H1 (cell line): ENCODE results near the gene DCAF4. TPM values are rescaled to one million over a fixed set of nuclear protein-coding genes. Genes with fewer than 3 reads are reported as not detected.
A peak's percentile ranks its signal among the peaks of the same experiment; 100 is the strongest.

Experiments used
- CTCF ChIA-PET: fragments of 300-600 bp; sonication (Branson Sonifier 250); formaldehyde crosslinking; loops from one replicate; lab custom pipeline; 2021; ENCODE audit not compliant: partially characterized antibody; lab: Charles Lee
- POLR2A ChIA-PET: fragments of 300-600 bp; sonication (Branson Sonifier 250); formaldehyde crosslinking; loops from one replicate; lab custom pipeline; 2021; ENCODE audit warnings: inconsistent platforms; ENCODE audit not compliant: partially characterized antibody; lab: Charles Lee
- DNase-seq, 2 experiments: peaks; one replicate each; pipeline versions ENCODE4 v3.0.0 to v3.0.0-alpha.2; 2010 to 2022; ENCODE audit warnings: low spot score in 2 of 2, low read depth in 1 of 2, mixed read lengths in 1 of 2
- FAIRE-seq: peaks from 2 replicates; lab custom pipeline; 2011; peaks lifted over from hg19 to GRCh38; lab: Jason Lieb, UNC
- H2AFZ ChIP-seq: 2 replicates; pipeline ENCODE4 v1.8.1; 2012; ENCODE audit warnings: low read length, inconsistent platforms
- H2AK5ac ChIP-seq: 2 replicates; pipeline ENCODE4 v1.6.1; 2013; ENCODE audit warnings: low read depth, low read length
- H2BK120ac ChIP-seq: replicated peaks from 2 replicates; pipeline ENCODE3; 2013; ENCODE audit warnings: low read depth, low read length, inconsistent platforms
- H2BK12ac ChIP-seq: 2 replicates; pipeline ENCODE4 v1.6.1; 2013; ENCODE audit warnings: low read depth, low read length
- H2BK15ac ChIP-seq: 2 replicates; pipeline ENCODE4 v1.6.1; 2013; ENCODE audit warnings: low read length
- H2BK20ac ChIP-seq: 2 replicates; pipeline ENCODE4 v1.6.1; 2013; ENCODE audit warnings: low read length
- H2BK5ac ChIP-seq: 2 replicates; pipeline ENCODE4 v1.6.1; 2013; ENCODE audit warnings: low read depth, low read length
- H3K14ac ChIP-seq: 2 replicates; pipeline ENCODE4 v1.6.1; 2013; ENCODE audit warnings: inconsistent platforms; ENCODE audit not compliant: insufficient read length
- H3K18ac ChIP-seq: 2 replicates; pipeline ENCODE4 v1.6.1; 2013; ENCODE audit warnings: low read length; ENCODE audit errors: extremely low read depth
- H3K23ac ChIP-seq: 2 replicates; pipeline ENCODE4 v1.6.1; 2013; ENCODE audit warnings: inconsistent platforms; ENCODE audit not compliant: insufficient read length
- H3K23me2 ChIP-seq: 2 replicates; pipeline ENCODE4 v1.6.1; 2013; ENCODE audit warnings: low read depth, low read length
- H3K27ac ChIP-seq: 2 replicates; pipeline ENCODE4 v1.6.1; 2011; ENCODE audit warnings: low read depth, low read length, inconsistent platforms
- H3K27me3 ChIP-seq, 4 experiments: replicated peaks in 1 of 4; 1 replicate in 1 of 4; 2 replicates in 3 of 4; pipeline versions ENCODE4 v1.6.1 to v1.8.1; 2011 to 2013; ENCODE audit warnings: low read length in 3 of 4, mild to moderate bottlenecking in 3 of 4, inconsistent platforms in 2 of 4, mixed read lengths in 2 of 4, moderate library complexity in 1 of 4; ENCODE audit not compliant: control insufficient read depth in 3 of 4, insufficient read depth in 3 of 4; ENCODE audit errors: extremely low read depth in 1 of 4
- H3K36me3 ChIP-seq, 4 experiments: 2 replicates each; pipeline versions ENCODE4 v1.6.1 to v1.8.1; 2011 to 2013; ENCODE audit warnings: mild to moderate bottlenecking in 4 of 4, low read length in 3 of 4, moderate library complexity in 2 of 4, control low read depth in 1 of 4, inconsistent platforms in 1 of 4; ENCODE audit not compliant: insufficient read depth in 4 of 4, control insufficient read depth in 2 of 4
- H3K4ac ChIP-seq: replicated peaks from 2 replicates; pipeline ENCODE3; 2013; ENCODE audit warnings: low read length, low read depth, mixed read lengths, inconsistent platforms; ENCODE audit not compliant: insufficient read length
- H3K4me1 ChIP-seq, 4 experiments: replicated peaks in 1 of 4; 1 replicate in 1 of 4; 2 replicates in 3 of 4; pipeline versions ENCODE4 v1.6.1 to v1.8.1; 2011 to 2013; ENCODE audit warnings: low read length in 3 of 4, inconsistent platforms in 2 of 4, mixed read lengths in 1 of 4; ENCODE audit not compliant: insufficient read depth in 4 of 4, control insufficient read depth in 3 of 4
- H3K4me2 ChIP-seq, 2 experiments: 2 replicates each; pipeline versions ENCODE4 v1.6.1 to v1.8.1; 2011 to 2013; ENCODE audit warnings: low read depth in 2 of 2, low read length in 2 of 2, control low read depth in 1 of 2, inconsistent platforms in 1 of 2, mild to moderate bottlenecking in 1 of 2; ENCODE audit not compliant: insufficient read depth in 1 of 2
- H3K4me3 ChIP-seq, 4 experiments: fragments of 200-600, 300-600 bp in 1 of 4; sonication (generic), shearing (Covaris generic), sonication (Bioruptor Twin) in 1 of 4; 2 replicates each; pipeline versions ENCODE4 v1.5.1 to v1.8.1; 2011 to 2016; ENCODE audit warnings: low read length in 4 of 4, low read depth in 3 of 4, control low read depth in 2 of 4, inconsistent platforms in 2 of 4, mild to moderate bottlenecking in 2 of 4, mixed read lengths in 1 of 4, moderate library complexity in 1 of 4; ENCODE audit not compliant: insufficient read depth in 2 of 4; ENCODE audit errors: extremely low read depth in 1 of 4
- H3K56ac ChIP-seq: replicated peaks from 2 replicates; pipeline ENCODE3; 2013; ENCODE audit warnings: low read depth, mild to moderate bottlenecking, mixed read lengths, low read length, inconsistent platforms; ENCODE audit not compliant: insufficient read length
- H3K79me1 ChIP-seq: 2 replicates; pipeline ENCODE4 v1.6.1; 2013; ENCODE audit warnings: low read depth, low read length, control low read depth
- H3K79me2 ChIP-seq, 2 experiments: 2 replicates each; pipeline versions ENCODE4 v1.6.1 to v1.8.1; 2012 to 2013; ENCODE audit warnings: low read length in 2 of 2, mild to moderate bottlenecking in 2 of 2, inconsistent platforms in 1 of 2; ENCODE audit not compliant: insufficient read depth in 2 of 2, control insufficient read depth in 1 of 2
- H3K9ac ChIP-seq, 4 experiments: replicated peaks in 1 of 4; 1 replicate in 1 of 4; 2 replicates in 3 of 4; pipeline versions ENCODE4 v1.6.1 to v1.8.1; 2011 to 2013; ENCODE audit warnings: low read depth in 3 of 4, low read length in 3 of 4, control low read depth in 2 of 4, mild to moderate bottlenecking in 2 of 4, moderate library complexity in 2 of 4, inconsistent platforms in 1 of 4; ENCODE audit errors: extremely low read depth in 1 of 4
- H3K9me3 ChIP-seq, 2 experiments: 2 replicates each; pipeline versions ENCODE4 v1.6.1 to v1.8.1; 2012 to 2013; ENCODE audit warnings: mild to moderate bottlenecking in 2 of 2, moderate library complexity in 2 of 2, control low read depth in 1 of 2, inconsistent platforms in 1 of 2, low read depth in 1 of 2, low read length in 1 of 2, mixed read lengths in 1 of 2; ENCODE audit not compliant: insufficient read depth in 2 of 2
- H4K20me1 ChIP-seq, 2 experiments: replicated peaks in 1 of 2; 2 replicates each; pipeline versions ENCODE3 to v1.8.1; 2011 to 2013; ENCODE audit warnings: inconsistent platforms in 2 of 2, low read length in 2 of 2, mild to moderate bottlenecking in 1 of 2; ENCODE audit not compliant: insufficient read depth in 2 of 2, control insufficient read depth in 1 of 2
- H4K5ac ChIP-seq: 2 replicates; pipeline ENCODE4 v1.6.1; 2013; ENCODE audit warnings: low read length, low read depth, mixed read lengths, inconsistent platforms; ENCODE audit not compliant: insufficient read length
- H4K8ac ChIP-seq: 2 replicates; pipeline ENCODE4 v1.8.0; 2013; ENCODE audit warnings: mild to moderate bottlenecking, moderate library complexity, low read length, inconsistent platforms; ENCODE audit not compliant: insufficient read depth; ENCODE audit errors: extremely low read depth
- H4K91ac ChIP-seq: replicated peaks from 2 replicates; pipeline ENCODE3; 2013; ENCODE audit warnings: low read length, mixed read lengths, inconsistent platforms; ENCODE audit not compliant: insufficient read length
- CBX8 ChIP-seq: fragments of 300-800, 300-1000 bp; sonication (generic); IDR thresholded peaks from 2 replicates; pipeline ENCODE4 v1.7.1; 2016; ENCODE audit warnings: low read depth, low read length, borderline replicate concordance
- GABPA ChIP-seq: IDR thresholded peaks from 2 replicates; pipeline ENCODE4 v1.6.1; 2011; ENCODE audit warnings: mild to moderate bottlenecking, low read length, moderate library complexity, borderline replicate concordance; ENCODE audit not compliant: insufficient read depth
- KDM1A ChIP-seq: fragments of 200-600, 300-600 bp; sonication (generic); IDR thresholded peaks from 2 replicates; pipeline ENCODE4 v1.7.1; 2016; ENCODE audit warnings: mild to moderate bottlenecking, low read length, borderline replicate concordance
- SRF ChIP-seq: IDR thresholded peaks from 2 replicates; pipeline ENCODE4 v1.6.1; 2011; ENCODE audit warnings: mild to moderate bottlenecking, low read depth, low read length, moderate library complexity
- TAF1 ChIP-seq: IDR thresholded peaks from 2 replicates; pipeline ENCODE4 v1.6.1; 2011; ENCODE audit warnings: mild to moderate bottlenecking, low read depth, low read length
- TCF12 ChIP-seq: IDR thresholded peaks from 2 replicates; pipeline ENCODE4 v1.6.1; 2011; ENCODE audit warnings: low read depth, mild to moderate bottlenecking, low read length
- YY1 ChIP-seq: IDR thresholded peaks from 2 replicates; pipeline ENCODE4 v1.6.1; 2011; ENCODE audit warnings: low read depth, mild to moderate bottlenecking, low read length
- WGBS, 2 experiments: shearing (Covaris generic) in 1 of 2; methylation state at CpG; one replicate each; pipeline versions ENCODE4 v1.1.6 to v1.1.7; 2013 to 2015; ENCODE audit warnings: low lambda C conversion rate in 2 of 2, mixed read lengths in 2 of 2, inconsistent platforms in 1 of 2, low coverage in 1 of 2, missing lambda C conversion rate in 1 of 2; ENCODE audit not compliant: insufficient replicate concordance in 2 of 2, insufficient coverage in 1 of 2, insufficient read length in 1 of 2; ENCODE audit errors: extremely low coverage in 1 of 2, missing lambda C conversion rate in 1 of 2; 5-methylcytosine and 5-hydroxymethylcytosine counted together
- polyA plus RNA-seq, 7 experiments: library from polyadenylated mRNA; depleted of rRNA in 3 of 7; stranded (reverse) in 5 of 7; unstranded in 2 of 7; fragments of >200 nt in 5 of 7; fragments of 200-250 nt in 2 of 7; gene quantifications; 1 replicate in 5 of 7; 2 replicates in 1 of 7; 4 replicates in 1 of 7; pipeline versions ENCODE4 v1.2.1 to v1.2.3, GENCODE V29; 2011 to 2013; ENCODE audit warnings: missing spikeins in 2 of 7, mixed read lengths in 2 of 7
- total RNA-seq: library from RNA; stranded (reverse); fragmentation: NEBNext Ultra II Directional; extraction: Animal tissue kit (Norgen Biotek cat#: 25700); gene quantifications from 2 replicates; pipeline ENCODE4 v1.2.1, GENCODE V29; 2021
- TF ChIP-seq, protein P1 (sequence below): IDR thresholded peaks from 2 replicates; pipeline ENCODE4 v1.6.1; 2011; ENCODE audit warnings: low read depth, mild to moderate bottlenecking, low read length; ENCODE audit not compliant: insufficient read depth
- TF ChIP-seq, protein P2 (sequence below): IDR thresholded peaks from 2 replicates; pipeline ENCODE4 v1.6.1; 2012; ENCODE audit warnings: low read length, inconsistent platforms

DCAF4 gene
- total and polyA plus RNA-seq, 2 of the 8 experiments (the other 6 are each of a cell fraction or from before 2014, with no cell fraction given): 17.0 to 21.1 TPM

DNA sequence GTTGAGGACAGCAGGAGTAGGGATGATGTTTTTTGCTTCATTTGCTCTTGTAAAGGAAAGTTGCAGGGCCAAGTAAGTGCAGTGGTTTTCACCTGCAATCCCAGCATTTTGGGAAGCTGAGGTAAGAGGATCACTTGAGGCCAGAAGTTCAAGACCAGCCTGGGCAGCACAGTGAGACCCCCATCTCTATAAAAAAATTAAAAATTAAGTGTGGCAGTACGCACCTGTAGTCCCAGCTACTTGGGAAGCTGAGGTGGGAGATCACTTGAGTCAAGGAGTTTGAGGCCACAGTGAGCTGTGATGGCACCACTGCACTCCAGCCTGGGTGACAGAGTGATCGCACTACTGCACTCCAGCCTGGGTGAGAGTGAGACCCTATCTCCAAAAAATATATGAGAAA, 43.2 kb upstream of the DCAF4 start:
- CTCF ChIA-PET: interaction anchor here (1.2 to 1.5 kb wide), 3 partner anchors 30 to 369 kb away, joined by 3 to 4 read pairs (median 3); no protein-coding TSS in a partner anchor
- no peak overlapping the region for H3K4me2 ChIP-seq
- TF ChIP-seq GABPA: no peak
- TF ChIP-seq, protein P1, sequence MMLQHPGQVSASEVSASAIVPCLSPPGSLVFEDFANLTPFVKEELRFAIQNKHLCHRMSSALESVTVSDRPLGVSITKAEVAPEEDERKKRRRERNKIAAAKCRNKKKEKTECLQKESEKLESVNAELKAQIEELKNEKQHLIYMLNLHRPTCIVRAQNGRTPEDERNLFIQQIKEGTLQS: no peak
- TF ChIP-seq, protein P2, sequence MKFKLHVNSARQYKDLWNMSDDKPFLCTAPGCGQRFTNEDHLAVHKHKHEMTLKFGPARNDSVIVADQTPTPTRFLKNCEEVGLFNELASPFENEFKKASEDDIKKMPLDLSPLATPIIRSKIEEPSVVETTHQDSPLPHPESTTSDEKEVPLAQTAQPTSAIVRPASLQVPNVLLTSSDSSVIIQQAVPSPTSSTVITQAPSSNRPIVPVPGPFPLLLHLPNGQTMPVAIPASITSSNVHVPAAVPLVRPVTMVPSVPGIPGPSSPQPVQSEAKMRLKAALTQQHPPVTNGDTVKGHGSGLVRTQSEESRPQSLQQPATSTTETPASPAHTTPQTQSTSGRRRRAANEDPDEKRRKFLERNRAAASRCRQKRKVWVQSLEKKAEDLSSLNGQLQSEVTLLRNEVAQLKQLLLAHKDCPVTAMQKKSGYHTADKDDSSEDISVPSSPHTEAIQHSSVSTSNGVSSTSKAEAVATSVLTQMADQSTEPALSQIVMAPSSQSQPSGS: no peak
- no peak for TF ChIP-seq TAF1
- TF ChIP-seq CBX8: no peak
- TF ChIP-seq TCF12: no peak
- no peak for TF ChIP-seq YY1
- TF ChIP-seq KDM1A: no peak
- no peak for TF ChIP-seq SRF

More for the DNA sequence above, 43.2 kb upstream of the DCAF4 start:
- no peak overlapping the region for H2BK12ac ChIP-seq
- peaks cover 0 to 2% of the 10 kb centered on the region in 2 experiments; a peak in 1 of 4 replicates for H3K9me3 ChIP-seq
- H3K23ac ChIP-seq: no peak overlapping the region
- no peaks in the 10 kb centered on the region for H3K79me1 ChIP-seq
- no peak overlapping the region for H3K4me3 ChIP-seq
- H3K9ac ChIP-seq: no peak overlapping the region; a peak in 1 of 7 replicates
- H4K91ac ChIP-seq: peak overlapping the region; percentile 62
- H3K36me3 ChIP-seq: no peaks in the 10 kb centered on the region
- POLR2A ChIA-PET: no interaction called here
- no peaks in the 10 kb centered on the region; a peak in 1 of 7 replicates for H3K27me3 ChIP-seq
- H2BK15ac ChIP-seq: no peak overlapping the region
- FAIRE-seq (no peak), DNase-seq (no peak)
- H3K56ac ChIP-seq: no peak overlapping the region
- no peaks in the 10 kb centered on the region for H3K79me2 ChIP-seq
- peaks cover 0 to 4% (median 2%) of the 10 kb centered on the region in 4 experiments; a peak in 5 of 7 replicates for H3K4me1 ChIP-seq
- no peak overlapping the region for H2AK5ac ChIP-seq
- no peak overlapping the region for H4K8ac ChIP-seq
- H3K18ac ChIP-seq: no peak overlapping the region
- H3K4ac ChIP-seq: no peak overlapping the region
- H4K20me1 ChIP-seq: no peaks in the 10 kb centered on the region
- no peak overlapping the region for H3K27ac ChIP-seq
- H3K23me2 ChIP-seq: no peaks in the 10 kb centered on the region; the same call in 1 of the 2 replicates
- H4K5ac ChIP-seq: no peak overlapping the region
- no peak overlapping the region for H3K14ac ChIP-seq
- H2BK20ac ChIP-seq: no peak overlapping the region
- 81% methylated on average over 2 of the region's 2 CpGs; no CpG with 5 or more reads in 1 of the 2 experiments for WGBS, 2 experiments
- no peak overlapping the region for H2BK5ac ChIP-seq
- 0 out of 2 replicates have a peak overlapping the region, but pooled peaks have one; percentile 93 for H2AFZ ChIP-seq
- no peak overlapping the region for H2BK120ac ChIP-seq
